Osteocyte (in vitro differentiated cells): ENCODE data around the gene KRTAP4-1. TPM values are rescaled to one million over a fixed set of nuclear protein-coding genes. Genes with fewer than 3 reads are reported as not detected.

Experiments used
- DNase-seq: peaks from one replicate; pipeline ENCODE4 v3.0.0; 2021; ENCODE audit warnings: mixed read lengths; ENCODE audit not compliant: unreplicated experiment; ENCODE audit errors: extremely low spot score
- H3K27ac Mint-ChIP-seq: one replicate; pipeline ENCODE4 v1.8.0; 2021; ENCODE audit warnings: mild to moderate bottlenecking, mixed read lengths; ENCODE audit not compliant: unreplicated experiment
- H3K27me3 Mint-ChIP-seq: one replicate; pipeline ENCODE4 v1.8.0; 2021; ENCODE audit warnings: mixed read lengths; ENCODE audit not compliant: unreplicated experiment
- H3K36me3 Mint-ChIP-seq: one replicate; pipeline ENCODE4 v1.8.0; 2021; ENCODE audit warnings: mixed read lengths; ENCODE audit not compliant: unreplicated experiment
- H3K4me1 Mint-ChIP-seq: one replicate; pipeline ENCODE4 v1.8.0; 2021; ENCODE audit warnings: mixed read lengths; ENCODE audit not compliant: unreplicated experiment
- H3K4me3 Mint-ChIP-seq: one replicate; pipeline ENCODE4 v1.8.0; 2021; ENCODE audit warnings: mild to moderate bottlenecking, moderate library complexity, mixed read lengths; ENCODE audit not compliant: unreplicated experiment
- H3K9me3 Mint-ChIP-seq: one replicate; pipeline ENCODE4 v1.8.0; 2021; ENCODE audit warnings: mixed read lengths; ENCODE audit not compliant: unreplicated experiment
- CTCF ChIP-seq: fragments of 200-600 bp; sonication (generic); IDR thresholded peaks from 2 replicates; pipeline ENCODE4 v1.5.0; 2021; ENCODE audit warnings: antibody characterized with exemption, mild to moderate bottlenecking, moderate library complexity
- total RNA-seq: library from RNA; stranded (reverse); gene quantifications from 2 replicates; pipeline ENCODE4 v1.2.1, GENCODE V29; 2021

KRTAP4-1 gene
- total RNA-seq, 1 donor from 2014 or later: not detected

GRCh38 chr17:41223821-41224220 is 39.1 kb upstream of the KRTAP4-1 start:
- H3K27ac Mint-ChIP-seq: no peak overlapping the region

GRCh38 chr17:41215681-41216080 is 31.0 kb upstream of the KRTAP4-1 start:
- TF ChIP-seq CTCF: no peak
- no peak overlapping the region for H3K4me3 Mint-ChIP-seq
- peaks cover 13% of the 10 kb centered on the region for H3K27me3 Mint-ChIP-seq

More at GRCh38 chr17:41223821-41224220, 39.1 kb upstream of the KRTAP4-1 start:
- no peak for TF ChIP-seq CTCF
- Mint-ChIP-seq H3K27me3 (peaks cover 8% of the 10 kb centered on the region), H3K4me1 (no peaks in the 10 kb centered on the region), H3K36me3 (peaks cover 8% of the 10 kb centered on the region), H3K4me3 (no peak overlapping the region), H3K9me3 (peaks cover 15% of the 10 kb centered on the region)
- DNase-seq: no peak

GRCh38 chr17:41212524-41213169 is 27.9 kb upstream of the KRTAP4-1 start:
- no peak for TF ChIP-seq CTCF
- Mint-ChIP-seq H3K4me3 (no peak overlapping the region), H3K27me3 (peaks cover 35% of the 10 kb centered on the region), H3K9me3 (peaks cover 7% of the 10 kb centered on the region), H3K27ac (no peak overlapping the region), H3K36me3 (no peaks in the 10 kb centered on the region), H3K4me1 (peaks cover 3% of the 10 kb centered on the region)
- no peak for DNase-seq

More at GRCh38 chr17:41215681-41216080, 31.0 kb upstream of the KRTAP4-1 start:
- H3K4me1 Mint-ChIP-seq: peaks cover 3% of the 10 kb centered on the region
- H3K27ac Mint-ChIP-seq: no peak overlapping the region
- H3K9me3 Mint-ChIP-seq: peaks cover 7% of the 10 kb centered on the region
- no peak for DNase-seq
- H3K36me3 Mint-ChIP-seq: peaks cover 8% of the 10 kb centered on the region

GRCh38 chr17:41211845-41212466 is 27.2 kb upstream of the KRTAP4-1 start:
- TF ChIP-seq CTCF: no peak
- Mint-ChIP-seq H3K4me1 (peaks cover 3% of the 10 kb centered on the region), H3K27me3 (peaks cover 35% of the 10 kb centered on the region), H3K9me3 (peaks cover 9% of the 10 kb centered on the region), H3K4me3 (no peak overlapping the region), H3K27ac (no peak overlapping the region), H3K36me3 (no peaks in the 10 kb centered on the region)
- DNase-seq: no peak

- TF ChIP-seq CTCF: no peak
- Mint-ChIP-seq H3K9me3 (peaks cover 6% of the 10 kb centered on the region), H3K27me3 (no peaks in the 10 kb centered on the region), H3K4me1 (peaks cover 7% of the 10 kb centered on the region), H3K27ac (no peak overlapping the region), H3K36me3 (peaks cover 4% of the 10 kb centered on the region), H3K4me3 (no peak overlapping the region)
- DNase-seq: no peak
These were observed 14.8 kb upstream of the KRTAP4-1 start for GRCh38 chr17:41199421-41200078.
